GM12878 (cell line): Measurements from ENCODE around the gene NUMB. TPM values are rescaled to one million over a fixed set of nuclear protein-coding genes. Genes with fewer than 3 reads are reported as not detected.
A peak's percentile ranks its signal among the peaks of the same experiment; 100 is the strongest.

ENCODE experiments used
- BHLHE40 ChIP-seq, 2 experiments: fragments of 450-650 bp in 1 of 2; IDR thresholded peaks; 2 replicates each; pipeline ENCODE4 v1.6.1; 2011 to 2017; ENCODE audit warnings: low read depth in 2 of 2, borderline replicate concordance in 1 of 2, improper control_type of control experiment in 1 of 2, low read length in 1 of 2, mild to moderate bottlenecking in 1 of 2
- CREM ChIP-seq: IDR thresholded peaks from 2 replicates; pipeline ENCODE4 v1.6.1; 2014; ENCODE audit warnings: antibody characterized with exemption, low read depth
- ESRRA ChIP-seq: IDR thresholded peaks from 2 replicates; pipeline ENCODE4 v1.6.1; 2012; ENCODE audit warnings: mild to moderate bottlenecking, low read length, improper control_type of control experiment
- KAT2A ChIP-seq: conservative IDR thresholded peaks from 2 replicates; pipeline ENCODE4 v1.6.1; 2011; ENCODE audit warnings: low read depth, low read length; ENCODE audit not compliant: control insufficient read depth
- MTA2 ChIP-seq: fragments of 450-650 bp; IDR thresholded peaks from 2 replicates; pipeline ENCODE4 v1.6.1; 2016; ENCODE audit warnings: low read depth, mild to moderate bottlenecking, moderate library complexity
- NBN ChIP-seq: fragments of 450-650 bp; IDR thresholded peaks from 2 replicates; pipeline ENCODE4 v1.6.1; 2016
- NFXL1 ChIP-seq: fragments of 450-650 bp; IDR thresholded peaks from 2 replicates; pipeline ENCODE4 v1.6.1; 2017; ENCODE audit warnings: antibody characterized with exemption, mild to moderate bottlenecking, borderline replicate concordance
- NFYA ChIP-seq: IDR thresholded peaks from 2 replicates; pipeline ENCODE4 v1.6.1; 2011; ENCODE audit warnings: low read depth, mild to moderate bottlenecking, low read length, improper control_type of control experiment, borderline replicate concordance
- NRF1 ChIP-seq: conservative IDR thresholded peaks from 2 replicates; pipeline ENCODE4 v1.6.1; 2011; ENCODE audit warnings: mild to moderate bottlenecking, low read depth, low read length, improper control_type of control experiment
- RAD51 ChIP-seq: fragments of 450-650 bp; IDR thresholded peaks from 2 replicates; pipeline ENCODE4 v1.6.1; 2016; ENCODE audit warnings: moderate library complexity, mild to moderate bottlenecking, inconsistent platforms
- RCOR1 ChIP-seq: conservative IDR thresholded peaks from 2 replicates; pipeline ENCODE4 v1.6.1; 2012; ENCODE audit warnings: low read depth, low read length, improper control_type of control experiment
- SIN3A ChIP-seq: IDR thresholded peaks from 2 replicates; pipeline ENCODE4 v1.6.1; 2012; ENCODE audit warnings: low read depth, low read length, improper control_type of control experiment
- SP1 ChIP-seq: IDR thresholded peaks from one replicate; pipeline ENCODE4 v1.6.1; 2011; ENCODE audit warnings: low read depth, low read length
- STAT1 ChIP-seq: fragments of 450-650 bp; conservative IDR thresholded peaks from 2 replicates; pipeline ENCODE4 v1.6.1; 2014; ENCODE audit warnings: antibody characterized with exemption, mild to moderate bottlenecking
- YBX1 ChIP-seq: fragments of 450-650 bp; IDR thresholded peaks from 2 replicates; pipeline ENCODE4 v1.6.1; 2016; ENCODE audit warnings: antibody characterized with exemption
- polyA plus RNA-seq, 11 experiments: library from polyadenylated mRNA; depleted of rRNA in 4 of 11; unstranded in 6 of 11; stranded (reverse) in 5 of 11; fragments of >200 nt; fragmentation: Nextera tagmentation in 4 of 11; fragmentation: Illumina TruSeq in 1 of 11; extraction: Ambion mirVana in 4 of 11; extraction: Trizol in 1 of 11; gene quantifications; 1 replicate in 1 of 11; 2 replicates in 10 of 11; pipeline versions ENCODE4 v1.2.1 to v1.2.3, GENCODE V29; 2011 to 2016; ENCODE audit warnings: inconsistent platforms in 2 of 11, missing spikeins in 2 of 11, low read depth in 1 of 11
- total RNA-seq, 4 experiments: library from RNA; depleted of rRNA in 3 of 4; stranded (reverse); fragments of >200 nt in 3 of 4; fragmentation: Illumina TruSeq in 1 of 4; extraction: Trizol in 1 of 4; gene quantifications; 2 replicates each; pipeline versions ENCODE4 v1.2.1 to v1.2.3, GENCODE V29; 2013 to 2021
- TF ChIP-seq, protein P1 (sequence below): fragments of 450-650 bp; formaldehyde crosslinking; IDR thresholded peaks from 2 replicates; pipeline ENCODE4 v1.4.0; 2020; ENCODE audit warnings: mild to moderate bottlenecking, moderate library complexity
- TF ChIP-seq, protein P2 (sequence below): fragments of 450-650 bp; IDR thresholded peaks from 2 replicates; pipeline ENCODE4 v1.6.1; 2017; ENCODE audit warnings: mild to moderate bottlenecking, low read depth, inconsistent platforms; ENCODE audit not compliant: poor library complexity, severe bottlenecking
- TF ChIP-seq, protein P3 (sequence below): fragments of 450-650 bp; IDR thresholded peaks from 2 replicates; pipeline ENCODE4 v1.6.1; 2017; ENCODE audit warnings: low read depth, mild to moderate bottlenecking, moderate library complexity
- TF ChIP-seq, protein P4 (sequence below): fragments of 450-650 bp; IDR thresholded peaks from 2 replicates; pipeline ENCODE4 v1.6.1; 2017; ENCODE audit warnings: mild to moderate bottlenecking
- TF ChIP-seq, protein P5 (sequence below): IDR thresholded peaks from 2 replicates; pipeline ENCODE4 v1.6.1; 2012; ENCODE audit warnings: low read length, inconsistent platforms

Gene NUMB
- total and polyA plus RNA-seq, 10 of the 15 experiments (the other 5 are each of a cell fraction or from before 2014, with no cell fraction given): 22.0 to 147 (median 48.9) TPM

DNA sequence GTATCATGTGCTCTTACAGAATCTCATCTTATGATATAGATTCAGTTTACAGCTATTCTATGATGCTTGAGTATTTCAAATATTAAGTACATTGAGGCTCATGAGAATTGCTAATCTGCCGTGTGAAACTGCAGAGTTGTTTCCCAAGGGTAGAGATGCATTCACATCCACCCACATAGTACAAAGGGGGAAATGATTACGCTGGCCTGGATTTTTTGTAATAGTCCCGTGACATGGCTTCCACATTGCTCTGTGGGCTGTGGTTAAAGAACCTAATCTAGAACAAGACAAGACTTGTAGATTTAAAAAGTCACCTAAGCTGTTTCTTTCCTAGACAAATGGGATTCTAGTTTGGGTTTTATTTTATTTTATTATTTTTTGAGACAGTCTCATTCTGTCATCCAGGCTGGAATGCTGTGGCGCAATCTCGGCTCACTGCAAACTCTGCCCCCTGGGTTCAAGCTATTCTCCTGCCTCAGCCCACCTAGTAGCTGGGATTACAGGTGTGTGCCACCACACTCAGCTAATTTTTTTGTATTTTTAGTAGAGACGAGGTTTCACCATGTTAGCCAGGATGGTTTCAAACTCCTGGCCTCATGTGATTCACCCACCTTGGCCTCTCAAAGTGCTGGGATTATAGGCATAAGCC, 19.4 kb upstream of the NUMB start (continued):
- TF ChIP-seq, protein P1, sequence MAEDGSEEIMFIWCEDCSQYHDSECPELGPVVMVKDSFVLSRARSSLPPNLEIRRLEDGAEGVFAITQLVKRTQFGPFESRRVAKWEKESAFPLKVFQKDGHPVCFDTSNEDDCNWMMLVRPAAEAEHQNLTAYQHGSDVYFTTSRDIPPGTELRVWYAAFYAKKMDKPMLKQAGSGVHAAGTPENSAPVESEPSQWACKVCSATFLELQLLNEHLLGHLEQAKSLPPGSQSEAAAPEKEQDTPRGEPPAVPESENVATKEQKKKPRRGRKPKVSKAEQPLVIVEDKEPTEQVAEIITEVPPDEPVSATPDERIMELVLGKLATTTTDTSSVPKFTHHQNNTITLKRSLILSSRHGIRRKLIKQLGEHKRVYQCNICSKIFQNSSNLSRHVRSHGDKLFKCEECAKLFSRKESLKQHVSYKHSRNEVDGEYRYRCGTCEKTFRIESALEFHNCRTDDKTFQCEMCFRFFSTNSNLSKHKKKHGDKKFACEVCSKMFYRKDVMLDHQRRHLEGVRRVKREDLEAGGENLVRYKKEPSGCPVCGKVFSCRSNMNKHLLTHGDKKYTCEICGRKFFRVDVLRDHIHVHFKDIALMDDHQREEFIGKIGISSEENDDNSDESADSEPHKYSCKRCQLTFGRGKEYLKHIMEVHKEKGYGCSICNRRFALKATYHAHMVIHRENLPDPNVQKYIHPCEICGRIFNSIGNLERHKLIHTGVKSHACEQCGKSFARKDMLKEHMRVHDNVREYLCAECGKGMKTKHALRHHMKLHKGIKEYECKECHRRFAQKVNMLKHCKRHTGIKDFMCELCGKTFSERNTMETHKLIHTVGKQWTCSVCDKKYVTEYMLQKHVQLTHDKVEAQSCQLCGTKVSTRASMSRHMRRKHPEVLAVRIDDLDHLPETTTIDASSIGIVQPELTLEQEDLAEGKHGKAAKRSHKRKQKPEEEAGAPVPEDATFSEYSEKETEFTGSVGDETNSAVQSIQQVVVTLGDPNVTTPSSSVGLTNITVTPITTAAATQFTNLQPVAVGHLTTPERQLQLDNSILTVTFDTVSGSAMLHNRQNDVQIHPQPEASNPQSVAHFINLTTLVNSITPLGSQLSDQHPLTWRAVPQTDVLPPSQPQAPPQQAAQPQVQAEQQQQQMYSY (CRISPR knock-in tag): no peak
- no peak for TF ChIP-seq YBX1
- TF ChIP-seq NRF1: no peak
- TF ChIP-seq, protein P2, sequence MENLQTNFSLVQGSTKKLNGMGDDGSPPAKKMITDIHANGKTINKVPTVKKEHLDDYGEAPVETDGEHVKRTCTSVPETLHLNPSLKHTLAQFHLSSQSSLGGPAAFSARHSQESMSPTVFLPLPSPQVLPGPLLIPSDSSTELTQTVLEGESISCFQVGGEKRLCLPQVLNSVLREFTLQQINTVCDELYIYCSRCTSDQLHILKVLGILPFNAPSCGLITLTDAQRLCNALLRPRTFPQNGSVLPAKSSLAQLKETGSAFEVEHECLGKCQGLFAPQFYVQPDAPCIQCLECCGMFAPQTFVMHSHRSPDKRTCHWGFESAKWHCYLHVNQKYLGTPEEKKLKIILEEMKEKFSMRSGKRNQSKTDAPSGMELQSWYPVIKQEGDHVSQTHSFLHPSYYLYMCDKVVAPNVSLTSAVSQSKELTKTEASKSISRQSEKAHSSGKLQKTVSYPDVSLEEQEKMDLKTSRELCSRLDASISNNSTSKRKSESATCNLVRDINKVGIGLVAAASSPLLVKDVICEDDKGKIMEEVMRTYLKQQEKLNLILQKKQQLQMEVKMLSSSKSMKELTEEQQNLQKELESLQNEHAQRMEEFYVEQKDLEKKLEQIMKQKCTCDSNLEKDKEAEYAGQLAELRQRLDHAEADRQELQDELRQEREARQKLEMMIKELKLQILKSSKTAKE: peak; percentile 97
- peak; percentile 57 for TF ChIP-seq SP1
- TF ChIP-seq RCOR1: no peak
- TF ChIP-seq ESRRA: no peak
- TF ChIP-seq NFYA: no peak
- peak; percentile 84 for TF ChIP-seq RAD51
- no peak for TF ChIP-seq NFXL1
- TF ChIP-seq SIN3A: no peak
- peak; percentile 71; the same call in 1 of the 2 replicates for TF ChIP-seq CREM
- TF ChIP-seq, protein P3, sequence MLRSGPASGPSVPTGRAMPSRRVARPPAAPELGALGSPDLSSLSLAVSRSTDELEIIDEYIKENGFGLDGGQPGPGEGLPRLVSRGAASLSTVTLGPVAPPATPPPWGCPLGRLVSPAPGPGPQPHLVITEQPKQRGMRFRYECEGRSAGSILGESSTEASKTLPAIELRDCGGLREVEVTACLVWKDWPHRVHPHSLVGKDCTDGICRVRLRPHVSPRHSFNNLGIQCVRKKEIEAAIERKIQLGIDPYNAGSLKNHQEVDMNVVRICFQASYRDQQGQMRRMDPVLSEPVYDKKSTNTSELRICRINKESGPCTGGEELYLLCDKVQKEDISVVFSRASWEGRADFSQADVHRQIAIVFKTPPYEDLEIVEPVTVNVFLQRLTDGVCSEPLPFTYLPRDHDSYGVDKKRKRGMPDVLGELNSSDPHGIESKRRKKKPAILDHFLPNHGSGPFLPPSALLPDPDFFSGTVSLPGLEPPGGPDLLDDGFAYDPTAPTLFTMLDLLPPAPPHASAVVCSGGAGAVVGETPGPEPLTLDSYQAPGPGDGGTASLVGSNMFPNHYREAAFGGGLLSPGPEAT: peak; percentile 86
- peak; percentile 85 for TF ChIP-seq MTA2
- no peak for TF ChIP-seq KAT2A
- TF ChIP-seq, protein P4, sequence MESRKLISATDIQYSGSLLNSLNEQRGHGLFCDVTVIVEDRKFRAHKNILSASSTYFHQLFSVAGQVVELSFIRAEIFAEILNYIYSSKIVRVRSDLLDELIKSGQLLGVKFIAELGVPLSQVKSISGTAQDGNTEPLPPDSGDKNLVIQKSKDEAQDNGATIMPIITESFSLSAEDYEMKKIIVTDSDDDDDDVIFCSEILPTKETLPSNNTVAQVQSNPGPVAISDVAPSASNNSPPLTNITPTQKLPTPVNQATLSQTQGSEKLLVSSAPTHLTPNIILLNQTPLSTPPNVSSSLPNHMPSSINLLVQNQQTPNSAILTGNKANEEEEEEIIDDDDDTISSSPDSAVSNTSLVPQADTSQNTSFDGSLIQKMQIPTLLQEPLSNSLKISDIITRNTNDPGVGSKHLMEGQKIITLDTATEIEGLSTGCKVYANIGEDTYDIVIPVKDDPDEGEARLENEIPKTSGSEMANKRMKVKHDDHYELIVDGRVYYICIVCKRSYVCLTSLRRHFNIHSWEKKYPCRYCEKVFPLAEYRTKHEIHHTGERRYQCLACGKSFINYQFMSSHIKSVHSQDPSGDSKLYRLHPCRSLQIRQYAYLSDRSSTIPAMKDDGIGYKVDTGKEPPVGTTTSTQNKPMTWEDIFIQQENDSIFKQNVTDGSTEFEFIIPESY: no peak
- TF ChIP-seq BHLHE40 (IDR thresholded peaks at IDR 0.05; ENCODE audit: borderline replicate concordance in 1 of 2, low read depth in 2 of 2, low read length in 1 of 2): peak; percentile 95 to 97
- TF ChIP-seq, protein P5, sequence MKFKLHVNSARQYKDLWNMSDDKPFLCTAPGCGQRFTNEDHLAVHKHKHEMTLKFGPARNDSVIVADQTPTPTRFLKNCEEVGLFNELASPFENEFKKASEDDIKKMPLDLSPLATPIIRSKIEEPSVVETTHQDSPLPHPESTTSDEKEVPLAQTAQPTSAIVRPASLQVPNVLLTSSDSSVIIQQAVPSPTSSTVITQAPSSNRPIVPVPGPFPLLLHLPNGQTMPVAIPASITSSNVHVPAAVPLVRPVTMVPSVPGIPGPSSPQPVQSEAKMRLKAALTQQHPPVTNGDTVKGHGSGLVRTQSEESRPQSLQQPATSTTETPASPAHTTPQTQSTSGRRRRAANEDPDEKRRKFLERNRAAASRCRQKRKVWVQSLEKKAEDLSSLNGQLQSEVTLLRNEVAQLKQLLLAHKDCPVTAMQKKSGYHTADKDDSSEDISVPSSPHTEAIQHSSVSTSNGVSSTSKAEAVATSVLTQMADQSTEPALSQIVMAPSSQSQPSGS: peak; percentile 96
- no peak for TF ChIP-seq STAT1
- TF ChIP-seq NBN: peak; percentile 83; the same call in 1 of the 2 replicates
